Body of pancreas (tissue), 4 donors: ENCODE measurements around the gene TSKS.

Experiments used
- POLR2A ChIP-seq, 3 donors: fragments of 450-650 bp; IDR thresholded peaks; one replicate each; pipeline ENCODE4 v1.6.1; 2016; ENCODE audit warnings: antibody characterized with exemption in 3 of 3, mild to moderate bottlenecking in 2 of 3
- TF ChIP-seq, protein P1 (sequence below), 7 experiments: fragments of 450-650 bp in 4 of 7; fragments of 200-600 bp in 3 of 7; sonication (generic) in 3 of 7; IDR thresholded peaks; one replicate each; pipeline ENCODE4 v1.5.1; 2016 to 2019; ENCODE audit warnings: antibody characterized with exemption in 7 of 7

DNA sequence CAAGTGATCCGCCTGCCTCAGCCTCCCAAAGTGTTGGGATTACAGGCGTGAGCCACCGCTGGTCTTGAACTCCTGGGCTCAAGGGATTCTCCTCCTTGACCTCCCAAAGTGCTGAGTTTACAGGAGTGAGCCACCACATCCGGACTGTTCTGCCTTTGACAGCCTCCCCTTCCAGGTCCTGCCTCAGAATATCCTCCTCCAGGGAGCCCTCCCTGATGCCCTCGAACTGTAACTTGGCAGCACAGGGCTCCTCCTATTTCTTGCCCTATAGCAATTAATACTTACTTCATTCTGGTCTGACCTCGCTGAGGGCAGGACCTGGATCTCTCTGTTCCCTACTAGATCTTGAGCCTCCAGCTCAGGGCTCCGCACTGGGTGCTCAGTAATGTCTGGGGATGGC is 66.2 kb downstream of the TSKS start:
- TF ChIP-seq POLR2A (IDR thresholded peaks at IDR 0.05) = no peak
- TF ChIP-seq, protein P1, sequence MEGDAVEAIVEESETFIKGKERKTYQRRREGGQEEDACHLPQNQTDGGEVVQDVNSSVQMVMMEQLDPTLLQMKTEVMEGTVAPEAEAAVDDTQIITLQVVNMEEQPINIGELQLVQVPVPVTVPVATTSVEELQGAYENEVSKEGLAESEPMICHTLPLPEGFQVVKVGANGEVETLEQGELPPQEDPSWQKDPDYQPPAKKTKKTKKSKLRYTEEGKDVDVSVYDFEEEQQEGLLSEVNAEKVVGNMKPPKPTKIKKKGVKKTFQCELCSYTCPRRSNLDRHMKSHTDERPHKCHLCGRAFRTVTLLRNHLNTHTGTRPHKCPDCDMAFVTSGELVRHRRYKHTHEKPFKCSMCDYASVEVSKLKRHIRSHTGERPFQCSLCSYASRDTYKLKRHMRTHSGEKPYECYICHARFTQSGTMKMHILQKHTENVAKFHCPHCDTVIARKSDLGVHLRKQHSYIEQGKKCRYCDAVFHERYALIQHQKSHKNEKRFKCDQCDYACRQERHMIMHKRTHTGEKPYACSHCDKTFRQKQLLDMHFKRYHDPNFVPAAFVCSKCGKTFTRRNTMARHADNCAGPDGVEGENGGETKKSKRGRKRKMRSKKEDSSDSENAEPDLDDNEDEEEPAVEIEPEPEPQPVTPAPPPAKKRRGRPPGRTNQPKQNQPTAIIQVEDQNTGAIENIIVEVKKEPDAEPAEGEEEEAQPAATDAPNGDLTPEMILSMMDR (IDR thresholded peaks at IDR 0.05) = no peak
